Measurements from ENCODE around the gene TTK. TPM values are rescaled to one million over a fixed set of nuclear protein-coding genes. Genes with fewer than 3 reads are reported as not detected.

TTK gene
- total RNA-seq, result 14.6 and 55.2 TPM in 2 replicates

DNA sequence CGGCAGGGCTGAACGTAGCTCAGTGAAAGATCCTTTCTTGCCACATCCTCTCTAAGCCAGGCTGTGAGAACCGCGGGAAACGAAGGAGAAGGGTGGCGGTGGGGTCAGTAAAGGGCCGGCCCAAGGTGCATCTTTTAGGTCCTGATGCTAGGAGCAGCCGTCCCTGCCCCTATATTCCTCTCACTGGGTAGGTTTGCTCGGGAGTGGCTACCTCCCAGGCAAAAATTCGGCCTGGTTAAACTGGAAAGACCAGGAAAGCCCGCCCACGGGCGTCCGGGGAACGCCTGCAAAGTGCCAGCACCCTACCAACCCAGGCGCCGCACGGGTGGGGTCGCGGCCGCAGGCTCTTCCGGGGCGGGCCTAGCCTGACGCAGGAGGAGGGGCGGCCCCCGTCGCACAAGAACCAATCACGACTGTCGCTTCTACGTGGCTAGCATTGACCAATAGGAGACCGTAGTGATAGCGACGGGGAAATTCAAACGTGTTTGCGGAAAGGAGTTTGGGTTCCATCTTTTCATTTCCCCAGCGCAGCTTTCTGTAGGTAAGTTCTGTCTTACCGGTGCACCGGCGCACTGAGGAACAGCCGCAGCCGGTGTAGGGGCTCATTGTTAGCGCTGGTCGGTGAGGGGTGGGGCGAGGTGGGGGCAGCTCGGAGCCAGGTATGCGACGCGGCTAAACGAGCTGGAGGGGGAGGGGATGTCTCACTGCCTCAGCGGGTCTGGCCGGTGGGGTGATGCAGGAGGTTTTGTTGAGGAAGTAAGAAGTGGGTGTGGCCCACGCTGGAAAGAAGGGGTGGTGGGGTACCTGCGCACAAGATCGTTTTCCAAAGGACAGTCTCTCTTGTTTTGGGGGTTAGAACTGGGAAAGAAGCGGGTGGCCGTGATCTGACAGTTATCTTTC lies at the start of gene TTK:
TSS of gene TTK (plus strand) at position 477 of the 900 bp plus-strand sequence. CDS start 1,195 bp downstream, outside the sequence.

Other genes with a start within 250 kb of the TTK start
- gene ELOVL4, start 57.1 kb upstream of the TTK start, total RNA-seq, result 7.1 and 10.0 TPM in 2 replicates
- gene BCKDHB, start 102.0 kb downstream of the TTK start, total RNA-seq, result 11.7 and 12.7 TPM in 2 replicates

All from uterine smooth muscle cell (primary cell).